Measurements from ENCODE around the gene CDS1. TPM values are rescaled to one million over a fixed set of nuclear protein-coding genes. Genes with fewer than 3 reads are reported as not detected.

Gene CDS1
- total and polyA plus RNA-seq, 10 of the 15 experiments (the other 5 are each of a cell fraction or from before 2014, with no cell fraction given): 0.03 TPM; not detected in 8

- H3K9ac ChIP-seq (ENCODE audit: control insufficient read depth, insufficient read depth, low read length): no peak overlapping the region
- intact Hi-C loops (cut with micrococcal nuclease; ENCODE audit: unreplicated experiment): no loop called here
- POLR2A ChIA-PET: no interaction called here
- TF ChIP-seq ZNF592 (IDR thresholded peaks at IDR 0.05) (no peak), CREM (IDR thresholded peaks at IDR 0.05; ENCODE audit: low read depth) (no peak), CEBPZ (IDR thresholded peaks at IDR 0.05; ENCODE audit: low read depth, low read length) (no peak), BACH1 (IDR thresholded peaks at IDR 0.05; ENCODE audit: borderline replicate concordance) (no peak), ZBTB11 (CRISPR knock-in tag; IDR thresholded peaks at IDR 0.05) (no peak), RUNX3 (IDR thresholded peaks at IDR 0.05; ENCODE audit: low read length) (no peak), GATAD2B (conservative IDR thresholded peaks at IDR 0.05; ENCODE audit: low read depth) (no peak), JUND (IDR thresholded peaks at IDR 0.05; ENCODE audit: low read depth, low read length) (no peak), IRF3 (IDR thresholded peaks at IDR 0.05) (no peak), NFYA (IDR thresholded peaks at IDR 0.05; ENCODE audit: borderline replicate concordance, low read depth, low read length) (no peak), EED (IDR thresholded peaks at IDR 0.05; ENCODE audit: low read depth) (no peak)
Measured at GRCh38 chr4:84583876-84584380, 1.0 kb downstream of the CDS1 start.

More at GRCh38 chr4:84583876-84584380, 1.0 kb downstream of the CDS1 start:
- WGBS (ENCODE audit: insufficient coverage, insufficient replicate concordance, low lambda C conversion rate, missing lambda C conversion rate): 19% methylated on average over 16 of the region's 16 CpGs
- peaks cover 10 to 12% of the 10 kb centered on the region in 2 experiments for H3K27me3 ChIP-seq (replicated peaks in 1 of 2; ENCODE audit: control insufficient read depth in 2 of 2, insufficient read depth in 2 of 2, low read length in 1 of 2)
- CTCF ChIA-PET: no interaction called here
- H3K9me3 ChIP-seq (replicated peaks; ENCODE audit: control insufficient read depth, insufficient read depth, low read length): no peaks in the 10 kb centered on the region; the same call in 1 of the 3 replicates
- SMC1A ChIA-PET (ENCODE audit: uncharacterized antibody, unreplicated experiment): no interaction called here
- in situ Hi-C loops (cut with MboI): no loop called here
- no peak for FAIRE-seq
- no peaks in the 10 kb centered on the region for H4K20me1 ChIP-seq (ENCODE audit: control insufficient read depth, insufficient read depth)
- DNase-seq (ENCODE audit: low read depth, low spot score): no peak
- no TSS peak for BruUV-seq (replicated peaks)
- no peak overlapping the region for H3K4me2 ChIP-seq (ENCODE audit: control insufficient read depth, insufficient read depth)
- H3K79me2 ChIP-seq (ENCODE audit: control insufficient read depth, insufficient read depth, low read length): no peaks in the 10 kb centered on the region
- ATAC-seq: no peak
- RAD21 ChIA-PET (ENCODE audit: unreplicated experiment): no interaction called here
- no peak overlapping the region for H2AFZ ChIP-seq (ENCODE audit: control insufficient read depth, low read depth, low read length)
- H3K4me3 ChIP-seq: no peak overlapping the region
- no peaks in the 10 kb centered on the region for H3K4me1 ChIP-seq (ENCODE audit: control insufficient read depth, insufficient read depth, low read length)
- H3K27ac ChIP-seq (ENCODE audit: control insufficient read depth, insufficient read depth): no peak overlapping the region
- no peaks in the 10 kb centered on the region for H3K36me3 ChIP-seq (ENCODE audit: control insufficient read depth in 2 of 2, insufficient read depth in 2 of 2, low read length in 1 of 2)
